GM23338 (cell line): ENCODE measurements around the gene TMEM63A. TPM values are rescaled to one million over a fixed set of nuclear protein-coding genes. Genes with fewer than 3 reads are reported as not detected.

Experiments
- ATAC-seq: fragments of 200-7000 bp; cut with Tn5 transposase; 3 replicates; pipeline ENCODE4 v1.9.1; 2020
- DNase-seq: peaks from one replicate; pipeline ENCODE4 v3.0.0-alpha.2; 2015; ENCODE audit warnings: low spot score
- H2AFZ ChIP-seq: fragments of 200-600 bp; sonication (generic); 2 replicates; pipeline ENCODE4 v1.8.0; 2016; ENCODE audit warnings: antibody characterized with exemption, mild to moderate bottlenecking, moderate library complexity
- H3F3A ChIP-seq: fragments of 200-600 bp; sonication (generic); replicated peaks from 2 replicates; pipeline ENCODE4 v1.8.0; 2017; ENCODE audit warnings: antibody characterized with exemption, mixed run types, low read depth
- H3K27ac ChIP-seq: fragments of 200-600 bp; sonication (generic); 2 replicates; pipeline ENCODE4 v1.6.1; 2016; ENCODE audit warnings: low read depth
- H3K27me3 ChIP-seq: fragments of 200-600 bp; sonication (generic); 2 replicates; pipeline ENCODE4 v1.8.0; 2016; ENCODE audit warnings: mild to moderate bottlenecking, mixed run types, moderate library complexity; ENCODE audit not compliant: insufficient read depth
- H3K36me3 ChIP-seq: fragments of 200-600 bp; sonication (generic); 2 replicates; pipeline ENCODE4 v1.8.0; 2016; ENCODE audit warnings: mild to moderate bottlenecking; ENCODE audit not compliant: insufficient read depth
- H3K4me1 ChIP-seq: fragments of 200-600 bp; sonication (generic); 2 replicates; pipeline ENCODE4 v1.8.0; 2016; ENCODE audit warnings: mild to moderate bottlenecking, moderate library complexity; ENCODE audit not compliant: insufficient read depth
- H3K4me2 ChIP-seq: fragments of 200-600 bp; sonication (generic); 2 replicates; pipeline ENCODE4 v1.7.1; 2017; ENCODE audit warnings: mixed run types
- H3K4me3 ChIP-seq: fragments of 200-600 bp; sonication (generic); 2 replicates; pipeline ENCODE4 v1.6.1; 2016; ENCODE audit warnings: mixed run types
- H3K79me2 ChIP-seq: fragments of 200-600 bp; sonication (generic); replicated peaks from 2 replicates; pipeline ENCODE4 v1.8.0; 2017; ENCODE audit warnings: mild to moderate bottlenecking; ENCODE audit not compliant: insufficient read depth
- H3K9me2 ChIP-seq: fragments of 200-600 bp; sonication (generic); 2 replicates; pipeline ENCODE4 v1.8.0; 2017; ENCODE audit not compliant: insufficient read depth
- H4K20me1 ChIP-seq: fragments of 200-600 bp; sonication (generic); replicated peaks from 2 replicates; pipeline ENCODE4 v1.8.0; 2017; ENCODE audit warnings: mild to moderate bottlenecking; ENCODE audit not compliant: insufficient read depth
- H3K27ac Mint-ChIP-seq: 2 replicates; pipeline ENCODE4 v1.8.0; 2020; ENCODE audit warnings: inconsistent platforms, mild to moderate bottlenecking, moderate library complexity, mixed read lengths
- H3K27me3 Mint-ChIP-seq: 3 replicates; pipeline ENCODE4 v1.8.0; 2022; ENCODE audit warnings: low read depth, mild to moderate bottlenecking, moderate library complexity, mixed read lengths, inconsistent platforms; ENCODE audit not compliant: insufficient read depth, poor library complexity
- H3K36me3 Mint-ChIP-seq: 3 replicates; pipeline ENCODE4 v1.8.0; 2021; ENCODE audit warnings: low read depth, mild to moderate bottlenecking, inconsistent platforms, moderate library complexity, mixed read lengths
- H3K4me1 Mint-ChIP-seq: 3 replicates; pipeline ENCODE4 v1.8.0; 2020; ENCODE audit warnings: mild to moderate bottlenecking, inconsistent platforms, mixed read lengths
- H3K4me3 Mint-ChIP-seq: 3 replicates; pipeline ENCODE4 v1.8.0; 2021; ENCODE audit warnings: moderate library complexity, mild to moderate bottlenecking, inconsistent platforms, mixed read lengths
- H3K9me3 Mint-ChIP-seq: 3 replicates; pipeline ENCODE4 v1.8.0; 2020; ENCODE audit warnings: moderate library complexity, mild to moderate bottlenecking, inconsistent platforms, mixed read lengths
- EZH2 ChIP-seq: fragments of 200-600 bp; sonication (generic); IDR thresholded peaks from one replicate; pipeline ENCODE4 v1.8.0; 2017; ENCODE audit warnings: antibody characterized with exemption, mild to moderate bottlenecking, low read depth; ENCODE audit not compliant: unreplicated experiment
- EZH2phosphoT487 ChIP-seq: fragments of 200-600 bp; sonication (generic); IDR thresholded peaks from one replicate; pipeline ENCODE4 v1.8.1; 2018; ENCODE audit warnings: antibody characterized with exemption; ENCODE audit not compliant: unreplicated experiment
- JUNB ChIP-seq: IDR thresholded peaks from one replicate; pipeline ENCODE4 v1.6.1; 2016; ENCODE audit warnings: antibody characterized with exemption; ENCODE audit not compliant: unreplicated experiment
- REST ChIP-seq: IDR thresholded peaks from one replicate; pipeline ENCODE4 v1.6.1; 2018; ENCODE audit warnings: antibody characterized with exemption; ENCODE audit not compliant: unreplicated experiment
- ZNF114 ChIP-seq: fragments of 250-450 bp; sonication (Bioruptor Pico); IDR thresholded peaks from 2 replicates; pipeline ENCODE4 v1.5.0; 2020; ENCODE audit warnings: mild to moderate bottlenecking, moderate library complexity
- ZNF462 ChIP-seq: fragments of 250-450 bp; sonication (Bioruptor Pico); IDR thresholded peaks from 2 replicates; pipeline ENCODE4 v1.5.0; 2020; ENCODE audit warnings: mild to moderate bottlenecking, moderate library complexity
- polyA plus RNA-seq: library from polyadenylated mRNA; unstranded; fragments of >200 nt; fragmentation: Nextera tagmentation; extraction: Ambion mirVana; gene quantifications from 2 replicates; pipeline ENCODE4 v1.2.1, GENCODE V29; 2016
- total RNA-seq: library from RNA; depleted of rRNA; stranded (reverse); fragments of >200 nt; shearing (Covaris generic); gene quantifications from 2 replicates; pipeline ENCODE4 v1.2.3, GENCODE V29; 2014

Gene TMEM63A
- total and polyA plus RNA-seq, 2 experiments from 2014 or later: 31.7 to 76.9 TPM

DNA sequence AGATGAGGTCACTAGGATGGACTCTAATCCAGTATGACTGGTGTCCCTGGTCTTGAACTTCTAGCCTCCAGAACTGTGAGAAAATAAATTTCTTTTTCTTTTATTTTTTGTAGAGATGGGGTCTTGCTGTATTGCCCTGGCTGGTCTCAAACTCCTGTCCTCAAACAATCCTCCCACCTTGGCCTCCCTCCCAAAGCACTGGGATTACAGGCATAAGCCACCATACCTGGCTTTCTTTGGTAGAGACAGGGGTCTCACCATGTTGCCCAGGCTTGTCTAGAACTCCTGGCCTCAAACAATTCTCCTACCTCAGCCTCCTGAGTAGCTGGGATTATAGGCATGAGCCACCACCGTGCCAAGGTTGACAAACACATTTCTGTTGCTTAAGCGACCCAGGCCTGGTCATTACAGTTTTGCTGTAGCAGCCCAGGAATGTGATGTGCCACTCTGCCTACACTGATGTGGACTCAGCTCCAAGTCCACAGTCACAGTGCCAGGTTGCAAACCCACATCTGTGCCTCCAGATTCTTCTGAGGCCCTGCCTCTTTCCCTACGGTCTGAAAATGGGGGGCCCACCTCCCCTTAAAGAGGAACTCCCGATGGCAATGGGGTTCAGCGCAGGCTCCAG lies 25.9 kb upstream of the TMEM63A start (continued):
- TF ChIP-seq ZNF462 (CRISPR knock-in tag): no peak
- TF ChIP-seq ZNF114 (CRISPR knock-in tag): no peak
- no peak for TF ChIP-seq JUNB

DNA sequence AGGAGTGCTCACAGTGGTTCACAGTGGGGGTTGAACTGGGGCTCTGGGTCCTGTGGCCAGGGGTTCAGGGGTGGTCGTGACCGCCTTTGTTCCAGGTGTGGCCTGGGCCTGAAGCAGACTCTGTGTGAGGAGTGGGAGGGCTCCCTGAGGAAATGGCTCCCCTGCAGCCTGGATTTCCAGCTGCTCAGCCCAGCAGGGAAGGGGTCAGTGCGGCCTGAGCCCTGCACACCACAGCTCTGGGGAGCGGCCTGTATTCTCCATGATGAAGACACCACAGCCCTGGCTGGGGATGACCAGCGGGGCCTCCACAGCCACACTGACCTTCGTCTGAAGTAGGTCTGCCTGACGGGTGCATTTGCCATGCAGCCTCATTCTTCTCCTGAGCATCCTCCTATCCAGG lies 25.2 kb upstream of the TMEM63A start:
- Histone ChIP-seq H3K4me2 (no peak overlapping the region), H3K79me2 (no peaks in the 10 kb centered on the region), H4K20me1 (no peaks in the 10 kb centered on the region), H3K27me3 (no peaks in the 10 kb centered on the region), H3F3A (no peaks in the 10 kb centered on the region), H2AFZ (no peak overlapping the region), H3K36me3 (no peaks in the 10 kb centered on the region), H3K27ac (no peak overlapping the region), H3K4me3 (no peak overlapping the region), H3K9me2 (no peaks in the 10 kb centered on the region), H3K4me1 (peaks cover 11% of the 10 kb centered on the region)
- no peak overlapping the region for H3K4me3 Mint-ChIP-seq
- TF ChIP-seq REST (no peak), EZH2phosphoT487 (no peak), EZH2 (no peak)
- H3K27me3 Mint-ChIP-seq: peaks cover 16% of the 10 kb centered on the region
- H3K4me1 Mint-ChIP-seq: peaks cover 19% of the 10 kb centered on the region
- no peak for ATAC-seq
- H3K36me3 Mint-ChIP-seq: no peaks in the 10 kb centered on the region; the same call in 2 of the 3 replicates
- DNase-seq: no peak
- H3K9me3 Mint-ChIP-seq: no peaks in the 10 kb centered on the region; the same call in 1 of the 3 replicates
- no peak overlapping the region for H3K27ac Mint-ChIP-seq
